Choroid plexus epithelial cell (primary cell): ENCODE measurements around the gene PPP6R3.

Experiments used
- DNase-seq: peaks from one replicate; pipeline ENCODE4 v3.0.0-alpha.2; 2010; ENCODE audit warnings: low read depth
- H3K4me3 ChIP-seq: 2 replicates; pipeline ENCODE4 v1.5.1; 2011; ENCODE audit warnings: low read depth, mild to moderate bottlenecking, control low read depth, low read length, moderate library complexity
- TF ChIP-seq, protein P1 (sequence below): conservative IDR thresholded peaks from 2 replicates; pipeline ENCODE4 v1.5.1; 2011; ENCODE audit warnings: low read depth, mild to moderate bottlenecking, control low read depth, inconsistent platforms, low read length, moderate library complexity

PPP6R3 gene

GRCh38 chr11:68583041-68583446 lies 122.5 kb downstream of the PPP6R3 start:
- peak; percentile 64 for DNase-seq
- no peak overlapping the region for H3K4me3 ChIP-seq
- TF ChIP-seq, protein P1, sequence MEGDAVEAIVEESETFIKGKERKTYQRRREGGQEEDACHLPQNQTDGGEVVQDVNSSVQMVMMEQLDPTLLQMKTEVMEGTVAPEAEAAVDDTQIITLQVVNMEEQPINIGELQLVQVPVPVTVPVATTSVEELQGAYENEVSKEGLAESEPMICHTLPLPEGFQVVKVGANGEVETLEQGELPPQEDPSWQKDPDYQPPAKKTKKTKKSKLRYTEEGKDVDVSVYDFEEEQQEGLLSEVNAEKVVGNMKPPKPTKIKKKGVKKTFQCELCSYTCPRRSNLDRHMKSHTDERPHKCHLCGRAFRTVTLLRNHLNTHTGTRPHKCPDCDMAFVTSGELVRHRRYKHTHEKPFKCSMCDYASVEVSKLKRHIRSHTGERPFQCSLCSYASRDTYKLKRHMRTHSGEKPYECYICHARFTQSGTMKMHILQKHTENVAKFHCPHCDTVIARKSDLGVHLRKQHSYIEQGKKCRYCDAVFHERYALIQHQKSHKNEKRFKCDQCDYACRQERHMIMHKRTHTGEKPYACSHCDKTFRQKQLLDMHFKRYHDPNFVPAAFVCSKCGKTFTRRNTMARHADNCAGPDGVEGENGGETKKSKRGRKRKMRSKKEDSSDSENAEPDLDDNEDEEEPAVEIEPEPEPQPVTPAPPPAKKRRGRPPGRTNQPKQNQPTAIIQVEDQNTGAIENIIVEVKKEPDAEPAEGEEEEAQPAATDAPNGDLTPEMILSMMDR = no peak

GRCh38 chr11:68584097-68584496 lies 123.5 kb downstream of the PPP6R3 start:
- H3K4me3 ChIP-seq = no peak overlapping the region
- TF ChIP-seq, protein P1 = peak; percentile 68
- DNase-seq = peak; percentile 31

- TF ChIP-seq, protein P1 = no peak
- DNase-seq = peak; percentile 13
- H3K4me3 ChIP-seq = no peak overlapping the region
These were observed 124.5 kb downstream of the PPP6R3 start for GRCh38 chr11:68584991-68585524.

GRCh38 chr11:68589547-68590216 lies 129.1 kb downstream of the PPP6R3 start:
- DNase-seq = no peak
- TF ChIP-seq, protein P1 = no peak
- H3K4me3 ChIP-seq = no peak overlapping the region

DNA sequence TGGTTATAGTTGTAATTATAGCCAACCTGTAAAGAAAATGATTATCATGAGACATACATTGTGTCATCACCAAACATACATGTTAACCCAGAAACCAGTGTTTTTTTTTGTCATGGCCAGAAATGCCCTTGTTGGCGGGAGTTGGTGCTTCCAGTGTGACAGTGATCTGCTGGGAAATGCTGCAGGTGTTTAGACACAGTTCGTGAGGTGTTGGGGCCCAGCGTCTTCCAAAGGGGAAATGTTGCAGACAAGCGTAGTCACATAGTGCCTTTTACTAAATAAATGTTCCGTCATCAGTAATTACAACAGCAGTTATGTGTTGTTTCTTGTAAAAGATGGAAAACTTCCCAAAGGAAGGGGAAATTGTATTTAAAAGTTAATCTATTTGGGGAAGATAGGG lies 131.2 kb downstream of the PPP6R3 start:
- TF ChIP-seq, protein P1 = no peak
- DNase-seq = no peak

GRCh38 chr11:68593441-68593840 lies 132.9 kb downstream of the PPP6R3 start:
- TF ChIP-seq, protein P1 = no peak
- DNase-seq = no peak
- no peak overlapping the region for H3K4me3 ChIP-seq

More for the DNA sequence above, 131.2 kb downstream of the PPP6R3 start:
- no peak overlapping the region for H3K4me3 ChIP-seq

GRCh38 chr11:68594123-68594522 lies 133.6 kb downstream of the PPP6R3 start:
- no peak for DNase-seq
- TF ChIP-seq, protein P1 = no peak
- H3K4me3 ChIP-seq = no peak overlapping the region
